K562 (cell line): ENCODE results near the gene PTAFR. TPM values are rescaled to one million over a fixed set of nuclear protein-coding genes. Genes with fewer than 3 reads are reported as not detected.

Experiments
- ADNP ChIP-seq: fragments of 200-800 bp; sonication (Bioruptor generic); IDR thresholded peaks from 2 replicates; pipeline ENCODE4 v1.6.1; 2016; ENCODE audit warnings: missing genetic modification characterization, missing compliant biosample characterization
- ATF1 ChIP-seq, 2 experiments: fragments of 450-650 bp in 1 of 2; IDR thresholded peaks; 2 replicates each; pipeline ENCODE4 v1.6.1; 2016; ENCODE audit warnings: missing compliant biosample characterization in 1 of 2, missing genetic modification characterization in 1 of 2
- ATF7 ChIP-seq: fragments of 450-650 bp; IDR thresholded peaks from 2 replicates; pipeline ENCODE4 v1.7.1; 2014; ENCODE audit warnings: mild to moderate bottlenecking, moderate library complexity
- CEBPB ChIP-seq: fragments of 450-650 bp; IDR thresholded peaks from 2 replicates; pipeline ENCODE4 v1.6.1; 2016; ENCODE audit warnings: missing genetic modification characterization, missing compliant biosample characterization
- CREB1 ChIP-seq, 2 experiments: sonication (generic) in 1 of 2; formaldehyde crosslinking in 1 of 2; IDR thresholded peaks; 2 replicates each; pipeline versions ENCODE4 v1.6.1 to v1.8.0; 2012 to 2022; ENCODE audit warnings: inconsistent platforms in 1 of 2, mild to moderate bottlenecking in 1 of 2, missing genetic modification reagents in 1 of 2, moderate library complexity in 1 of 2
- FOS ChIP-seq: IDR thresholded peaks from 3 replicates; pipeline ENCODE4 v1.6.1; 2011; ENCODE audit not compliant: insufficient read length; ENCODE audit errors: extremely low read depth
- FOXK1 ChIP-seq: sonication (generic); formaldehyde crosslinking; IDR thresholded peaks from 2 replicates; pipeline ENCODE4 v1.8.0; 2022; ENCODE audit warnings: missing genetic modification reagents, mild to moderate bottlenecking, borderline replicate concordance
- FOXK2 ChIP-seq, 2 experiments: fragments of 450-650 bp; IDR thresholded peaks in 1 of 2; conservative IDR thresholded peaks in 1 of 2; 2 replicates each; pipeline ENCODE4 v1.6.1; 2016; ENCODE audit warnings: low read depth in 2 of 2, mild to moderate bottlenecking in 1 of 2
- GABPA ChIP-seq: fragments of 200-800 bp; sonication (Bioruptor generic); conservative IDR thresholded peaks from 2 replicates; pipeline ENCODE4 v1.6.1; 2016; ENCODE audit warnings: low read depth, missing genetic modification characterization, missing compliant biosample characterization
- LCOR ChIP-seq: sonication (generic); formaldehyde crosslinking; IDR thresholded peaks from 2 replicates; pipeline ENCODE4 v1.8.0; 2022; ENCODE audit warnings: mild to moderate bottlenecking, missing genetic modification reagents
- MEIS2 ChIP-seq: fragments of 450-650 bp; IDR thresholded peaks from 2 replicates; pipeline ENCODE4 v1.6.1; 2014; ENCODE audit warnings: mild to moderate bottlenecking; ENCODE audit not compliant: partially characterized antibody
- SRSF9 ChIP-seq: fragments of 200-400 bp; formaldehyde crosslinking; IDR thresholded peaks from 2 replicates; pipeline ENCODE4 v1.6.1; 2017; ENCODE audit warnings: low read depth, low read length, borderline replicate concordance
- ZNF436 ChIP-seq: fragments of 250-450, 450-650 bp; sonication (Bioruptor Pico); formaldehyde crosslinking; IDR thresholded peaks from 2 replicates; pipeline ENCODE4 v1.7.0; 2020; ENCODE audit warnings: mild to moderate bottlenecking
- ZNF589 ChIP-seq: fragments of 200-800 bp; sonication (Bioruptor generic); IDR thresholded peaks from 2 replicates; pipeline ENCODE4 v1.6.1; 2016; ENCODE audit warnings: low read depth, missing genetic modification characterization, missing compliant biosample characterization
- ZNF592 ChIP-seq: fragments of 450-650 bp; IDR thresholded peaks from 2 replicates; pipeline ENCODE4 v1.6.1; 2017; ENCODE audit warnings: antibody characterized with exemption, mild to moderate bottlenecking
- polyA plus RNA-seq, 8 experiments: library from polyadenylated mRNA; depleted of rRNA in 4 of 8; stranded (reverse) in 5 of 8; unstranded in 3 of 8; fragments of >200 nt; fragmentation: Nextera tagmentation in 2 of 8; fragmentation: Illumina TruSeq in 1 of 8; extraction: Ambion mirVana in 2 of 8; extraction: Trizol in 1 of 8; gene quantifications; 2 replicates each; pipeline versions ENCODE4 v1.2.1 to v1.2.3, GENCODE V29; 2011 to 2014; ENCODE audit warnings: inconsistent platforms in 1 of 8, missing spikeins in 1 of 8
- total RNA-seq, 7 experiments: library from RNA; depleted of rRNA in 6 of 7; stranded (reverse); fragments of >200 nt in 6 of 7; fragmentation: Illumina TruSeq in 2 of 7; extraction: Trizol in 2 of 7; gene quantifications; 2 replicates each; pipeline versions ENCODE4 v1.2.1 to v1.2.3, GENCODE V29; 2011 to 2021; ENCODE audit warnings: low replicate concordance in 1 of 7
- TF ChIP-seq, protein P1 (sequence below), 2 experiments: fragments of 450-650 bp; IDR thresholded peaks; 2 replicates each; pipeline ENCODE4 v1.6.1; 2018; ENCODE audit warnings: mild to moderate bottlenecking in 2 of 2, low read depth in 1 of 2; ENCODE audit not compliant: partially characterized antibody in 2 of 2
- TF ChIP-seq, protein P2 (sequence below): fragments of 250-450 bp; sonication (Bioruptor Pico); IDR thresholded peaks from 2 replicates; pipeline ENCODE4 v1.5.0; 2022; ENCODE audit warnings: mild to moderate bottlenecking

The PTAFR gene
- total and polyA plus RNA-seq, 9 of the 15 experiments (the other 6 are each of a cell fraction or from before 2014, with no cell fraction given) = 0.15 to 0.55 (median 0.40) TPM; not detected in 1

DNA sequence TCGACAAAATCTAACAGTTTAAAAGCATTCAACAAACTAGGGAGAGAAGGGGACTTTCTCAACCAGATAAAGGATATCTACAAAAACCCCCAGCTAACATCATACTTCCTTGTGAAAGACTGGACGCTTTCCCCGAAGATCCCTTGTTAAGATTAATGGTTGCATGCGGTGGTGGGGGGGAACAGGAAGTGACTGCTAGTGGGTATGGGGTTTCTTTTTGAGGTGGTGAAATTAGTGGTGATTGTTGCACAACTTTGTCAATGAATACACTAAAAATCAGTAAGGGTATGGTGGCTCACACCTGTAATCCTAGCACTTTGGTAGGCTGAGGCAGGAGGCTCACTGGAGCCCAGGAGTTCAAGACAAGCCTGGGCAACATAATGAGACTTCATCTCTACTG is 61.2 kb downstream of the PTAFR start (continued):
- TF ChIP-seq, protein P1, sequence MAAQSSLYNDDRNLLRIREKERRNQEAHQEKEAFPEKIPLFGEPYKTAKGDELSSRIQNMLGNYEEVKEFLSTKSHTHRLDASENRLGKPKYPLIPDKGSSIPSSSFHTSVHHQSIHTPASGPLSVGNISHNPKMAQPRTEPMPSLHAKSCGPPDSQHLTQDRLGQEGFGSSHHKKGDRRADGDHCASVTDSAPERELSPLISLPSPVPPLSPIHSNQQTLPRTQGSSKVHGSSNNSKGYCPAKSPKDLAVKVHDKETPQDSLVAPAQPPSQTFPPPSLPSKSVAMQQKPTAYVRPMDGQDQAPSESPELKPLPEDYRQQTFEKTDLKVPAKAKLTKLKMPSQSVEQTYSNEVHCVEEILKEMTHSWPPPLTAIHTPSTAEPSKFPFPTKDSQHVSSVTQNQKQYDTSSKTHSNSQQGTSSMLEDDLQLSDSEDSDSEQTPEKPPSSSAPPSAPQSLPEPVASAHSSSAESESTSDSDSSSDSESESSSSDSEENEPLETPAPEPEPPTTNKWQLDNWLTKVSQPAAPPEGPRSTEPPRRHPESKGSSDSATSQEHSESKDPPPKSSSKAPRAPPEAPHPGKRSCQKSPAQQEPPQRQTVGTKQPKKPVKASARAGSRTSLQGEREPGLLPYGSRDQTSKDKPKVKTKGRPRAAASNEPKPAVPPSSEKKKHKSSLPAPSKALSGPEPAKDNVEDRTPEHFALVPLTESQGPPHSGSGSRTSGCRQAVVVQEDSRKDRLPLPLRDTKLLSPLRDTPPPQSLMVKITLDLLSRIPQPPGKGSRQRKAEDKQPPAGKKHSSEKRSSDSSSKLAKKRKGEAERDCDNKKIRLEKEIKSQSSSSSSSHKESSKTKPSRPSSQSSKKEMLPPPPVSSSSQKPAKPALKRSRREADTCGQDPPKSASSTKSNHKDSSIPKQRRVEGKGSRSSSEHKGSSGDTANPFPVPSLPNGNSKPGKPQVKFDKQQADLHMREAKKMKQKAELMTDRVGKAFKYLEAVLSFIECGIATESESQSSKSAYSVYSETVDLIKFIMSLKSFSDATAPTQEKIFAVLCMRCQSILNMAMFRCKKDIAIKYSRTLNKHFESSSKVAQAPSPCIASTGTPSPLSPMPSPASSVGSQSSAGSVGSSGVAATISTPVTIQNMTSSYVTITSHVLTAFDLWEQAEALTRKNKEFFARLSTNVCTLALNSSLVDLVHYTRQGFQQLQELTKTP (IDR thresholded peaks at IDR 0.05; ENCODE audit: low read depth in 1 of 2, partially characterized antibody in 2 of 2) = peak in 1 of 2 experiments; percentile 69
- TF ChIP-seq CREB1 (IDR thresholded peaks at IDR 0.05) = no peak
- TF ChIP-seq CREB1 (CRISPR knock-in tag; IDR thresholded peaks at IDR 0.05) = no peak
- peak; percentile 81 for TF ChIP-seq GABPA (tag)
- no peak for TF ChIP-seq FOS
- no peak for TF ChIP-seq ATF1 (CRISPR knock-in tag; IDR thresholded peaks at IDR 0.05)
- TF ChIP-seq ATF1 (tag; IDR thresholded peaks at IDR 0.05) = peak; percentile 43; the same call in 1 of the 2 replicates
- TF ChIP-seq, protein P2, sequence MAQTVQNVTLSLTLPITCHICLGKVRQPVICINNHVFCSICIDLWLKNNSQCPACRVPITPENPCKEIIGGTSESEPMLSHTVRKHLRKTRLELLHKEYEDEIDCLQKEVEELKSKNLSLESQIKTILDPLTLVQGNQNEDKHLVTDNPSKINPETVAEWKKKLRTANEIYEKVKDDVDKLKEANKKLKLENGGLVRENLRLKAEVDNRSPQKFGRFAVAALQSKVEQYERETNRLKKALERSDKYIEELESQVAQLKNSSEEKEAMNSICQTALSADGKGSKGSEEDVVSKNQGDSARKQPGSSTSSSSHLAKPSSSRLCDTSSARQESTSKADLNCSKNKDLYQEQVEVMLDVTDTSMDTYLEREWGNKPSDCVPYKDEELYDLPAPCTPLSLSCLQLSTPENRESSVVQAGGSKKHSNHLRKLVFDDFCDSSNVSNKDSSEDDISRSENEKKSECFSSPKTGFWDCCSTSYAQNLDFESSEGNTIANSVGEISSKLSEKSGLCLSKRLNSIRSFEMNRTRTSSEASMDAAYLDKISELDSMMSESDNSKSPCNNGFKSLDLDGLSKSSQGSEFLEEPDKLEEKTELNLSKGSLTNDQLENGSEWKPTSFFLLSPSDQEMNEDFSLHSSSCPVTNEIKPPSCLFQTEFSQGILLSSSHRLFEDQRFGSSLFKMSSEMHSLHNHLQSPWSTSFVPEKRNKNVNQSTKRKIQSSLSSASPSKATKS (CRISPR knock-in tag) = 0 out of 2 replicates have a peak, but pooled peaks have one; percentile 53
- peak; percentile 68 for TF ChIP-seq MEIS2
- TF ChIP-seq ATF7 = peak; percentile 81
- TF ChIP-seq FOXK2 (conservative IDR thresholded peaks at IDR 0.05 in 1 of 2, IDR thresholded peaks at IDR 0.05 in 1 of 2; ENCODE audit: low read depth in 2 of 2) = peak in 1 of 2 experiments; percentile 33; a peak in 1 of 4 replicates
- 0 out of 2 replicates have a peak, but pooled peaks have one; percentile 6 for TF ChIP-seq ADNP (tag)
- TF ChIP-seq ZNF589 (CRISPR knock-in tag) = peak; percentile 72; the same call in 1 of the 2 replicates
- no peak for TF ChIP-seq LCOR (CRISPR knock-in tag)
- no peak for TF ChIP-seq SRSF9
- no peak for TF ChIP-seq FOXK1 (CRISPR knock-in tag)
- TF ChIP-seq ZNF592 = peak; percentile 43; the same call in 1 of the 2 replicates
- no peak for TF ChIP-seq ZNF436
- TF ChIP-seq CEBPB = peak; percentile 99
